HG03025 (cell line): ENCODE results near the gene FAF2.
"Not testable (repeated sequence)": the region's sequence is repeated elsewhere in the genome, so short reads cannot be mapped to it uniquely, and the experiment has no call there.

ENCODE experiments used
- ATAC-seq: cut with Tn5 transposase; IDR thresholded peaks from one replicate; pipeline ENCODE4 v1.9.1; 2021; ENCODE audit warnings: mild to moderate bottlenecking, moderate library complexity; ENCODE audit not compliant: unreplicated experiment, low FRiP score

Gene FAF2

GRCh38 chr5:176540956-176541337 lies 92.8 kb downstream of the FAF2 start:
- ATAC-seq = no peak

GRCh38 chr5:176541338-176542134 lies 93.4 kb downstream of the FAF2 start:
- no peak for ATAC-seq

- ATAC-seq = no peak
Measured at GRCh38 chr5:176542135-176542595, 94.0 kb downstream of the FAF2 start.

GRCh38 chr5:176542596-176543427 lies 94.6 kb downstream of the FAF2 start:
- ATAC-seq = peak; percentile 39

GRCh38 chr5:176543428-176544182 lies 95.4 kb downstream of the FAF2 start:
- ATAC-seq = peak; percentile 69

DNA sequence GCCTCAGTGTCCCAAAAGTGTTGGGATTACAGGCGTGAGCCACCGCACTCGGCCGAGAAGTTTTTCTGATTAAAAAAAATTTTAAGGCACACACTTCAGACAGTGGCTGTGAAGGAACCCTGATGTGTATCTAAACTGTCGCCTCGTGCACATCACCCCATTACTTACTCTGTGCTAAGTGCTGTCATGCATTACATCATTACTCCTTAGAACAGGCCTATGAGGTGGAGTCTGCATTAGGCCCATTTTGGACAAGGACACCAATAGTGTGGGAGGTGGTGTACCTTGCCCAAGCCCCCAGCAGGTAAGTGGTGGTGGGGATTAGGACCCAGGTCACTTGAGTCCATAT lies 97.2 kb downstream of the FAF2 start:
- no peak for ATAC-seq

- ATAC-seq = no peak
Measured at GRCh38 chr5:176545737-176546509, 97.7 kb downstream of the FAF2 start.

DNA sequence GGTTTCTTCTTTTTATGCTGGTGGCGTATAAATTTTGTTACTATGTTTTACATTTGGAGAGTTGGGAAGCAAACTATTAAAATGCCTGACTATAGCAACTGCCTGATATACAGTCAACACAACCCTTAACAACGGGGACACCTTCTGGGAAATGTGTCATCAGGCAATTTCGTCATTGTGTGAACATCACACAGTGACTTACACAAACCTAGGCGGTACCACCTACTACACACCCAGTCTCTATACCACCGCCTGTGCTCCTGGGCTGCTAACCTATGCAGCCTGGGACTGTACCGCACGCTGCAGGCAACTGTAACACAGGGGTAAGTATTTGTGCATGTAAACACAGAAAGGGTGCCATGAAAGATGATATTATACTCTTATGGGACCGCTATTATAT lies 99.6 kb downstream of the FAF2 start:
- ATAC-seq = no peak

DNA sequence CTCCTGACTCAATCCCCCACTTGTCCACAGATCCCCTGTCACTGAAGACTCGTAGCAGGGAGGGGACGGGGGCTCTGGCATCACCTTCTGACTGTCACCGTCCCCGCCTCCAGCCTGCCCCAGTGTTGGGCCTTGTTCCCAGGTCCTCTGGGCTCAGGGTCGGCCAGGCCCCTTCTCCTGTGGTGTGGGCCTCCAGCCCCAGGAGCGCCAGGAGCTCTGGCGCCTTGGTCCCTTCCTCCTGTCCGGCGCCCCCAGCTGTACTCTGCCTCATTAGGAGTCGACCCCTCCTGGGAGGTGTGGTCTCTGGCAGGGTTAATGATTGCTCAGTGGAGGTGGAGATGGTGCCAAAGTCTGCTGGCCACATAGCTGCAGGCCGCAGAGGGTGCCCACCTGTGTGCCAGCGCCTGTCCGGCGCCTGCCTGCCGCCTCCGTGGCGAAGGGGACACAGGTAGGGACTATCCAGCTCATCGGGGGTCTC lies 100.8 kb downstream of the FAF2 start, which contains the start of gene CDHR2:
TSS of gene CDHR2 (plus strand) at position 376 of the 478 bp plus-strand sequence. CDS start 16,011 bp downstream, outside the sequence.
- no peak for ATAC-seq

DNA sequence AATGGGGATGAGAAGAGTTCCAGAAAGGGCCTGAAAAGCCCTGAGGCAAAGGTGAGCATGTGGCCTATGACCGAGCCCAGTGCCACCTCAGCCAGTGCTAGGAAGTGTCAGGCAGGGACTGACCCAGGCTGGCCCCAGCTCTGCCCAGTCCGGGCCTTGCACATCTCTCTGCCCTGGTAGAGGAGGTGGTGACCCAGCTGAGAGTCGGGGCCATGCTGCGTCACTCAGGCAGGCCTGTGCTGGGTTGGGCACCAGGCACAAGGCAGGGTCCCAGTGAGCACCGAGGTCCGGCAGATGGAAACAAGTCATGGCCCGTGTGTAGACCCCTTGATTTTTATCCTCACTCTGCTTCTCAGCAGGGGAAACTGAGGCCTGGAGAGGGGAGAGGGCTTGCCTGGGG lies 101.7 kb downstream of the FAF2 start:
- no peak for ATAC-seq

DNA sequence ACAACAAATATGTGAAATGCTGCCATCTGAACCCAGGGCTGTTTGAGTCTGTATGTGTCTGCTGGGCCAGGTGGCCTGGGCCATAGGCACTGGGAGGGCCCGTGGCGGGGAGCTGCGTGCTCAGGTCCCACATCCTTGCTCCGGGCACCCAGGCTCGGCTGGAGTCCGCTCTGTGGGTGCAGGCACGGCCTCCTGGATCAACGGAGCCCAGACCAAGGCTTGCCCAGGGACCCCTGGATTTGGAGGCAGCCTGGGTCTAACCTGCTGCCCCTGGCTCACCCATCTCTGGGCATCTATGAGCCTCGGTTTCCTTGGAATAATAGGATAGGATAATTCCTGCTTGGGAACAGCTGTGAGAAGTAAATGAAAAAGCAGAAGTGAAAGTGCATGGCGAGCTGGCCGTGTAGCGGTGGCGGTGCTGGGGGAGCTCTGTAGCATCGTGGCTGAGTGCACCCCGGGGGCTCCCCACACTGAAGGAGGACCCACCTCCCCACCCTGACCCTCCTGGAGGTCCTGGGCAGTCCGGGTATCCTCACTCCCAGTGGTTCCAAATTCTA lies 102.2 kb downstream of the FAF2 start:
- no peak for ATAC-seq

DNA sequence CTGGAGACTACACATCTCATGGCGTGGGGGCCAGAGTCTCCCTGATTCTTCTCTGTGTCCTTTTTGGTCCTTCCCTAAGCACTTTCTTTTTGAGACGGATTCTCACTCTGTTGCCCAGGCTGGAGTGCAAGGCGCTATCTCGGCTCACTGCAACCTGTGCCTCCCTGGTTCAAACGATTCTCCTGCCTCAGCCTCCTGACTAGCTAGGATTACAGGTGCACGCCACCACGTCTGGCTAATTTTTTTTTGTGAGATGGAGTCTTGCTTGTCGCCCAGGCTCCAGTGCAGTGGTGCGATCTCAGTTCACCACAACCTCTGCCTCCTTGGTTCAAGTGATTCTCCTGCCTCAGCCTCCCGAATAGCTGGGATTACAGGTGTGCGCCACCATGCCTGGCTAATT lies 102.8 kb downstream of the FAF2 start:
- ATAC-seq = not testable (repeated sequence)

- no peak for ATAC-seq
Measured at GRCh38 chr5:176552332-176552869, 104.2 kb downstream of the FAF2 start.

- ATAC-seq = no peak
Measured at GRCh38 chr5:176553260-176554085, 105.3 kb downstream of the FAF2 start.

- no peak for ATAC-seq
Measured at GRCh38 chr5:176557846-176558245, 109.7 kb downstream of the FAF2 start.
